Measurements from ENCODE around the gene CDH4. TPM values are rescaled to one million over a fixed set of nuclear protein-coding genes. Genes with fewer than 3 reads are reported as not detected.

The CDH4 gene
- total and polyA plus RNA-seq, 4 experiments from 2014 or later, result 0.39 to 1.1 (median 0.41) TPM; not detected in 1

DNA sequence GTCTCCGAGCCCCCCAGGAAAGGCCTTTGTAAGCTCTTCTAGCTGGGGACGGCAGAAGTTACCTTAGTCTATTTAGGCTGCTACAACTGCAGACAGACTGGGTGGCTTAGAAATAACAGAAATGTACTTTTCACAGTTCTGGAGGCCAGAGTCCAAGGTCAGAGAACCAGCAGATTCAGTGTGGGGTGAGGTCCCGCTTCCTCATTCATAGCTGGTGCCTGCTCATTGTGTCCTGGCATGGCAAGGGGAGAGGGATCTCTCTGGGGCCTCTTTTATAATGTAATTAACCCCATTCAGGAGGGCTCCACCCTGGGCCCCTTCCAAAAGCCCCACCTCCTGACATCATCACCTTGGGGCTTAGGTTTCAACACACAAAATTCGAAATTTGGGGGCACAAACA, 315.1 kb downstream of the CDH4 start:
- no peaks in the 10 kb centered on the region for H3K36me3 Mint-ChIP-seq
- no peaks in the 10 kb centered on the region for H3K27me3 Mint-ChIP-seq
- Histone ChIP-seq H3K27ac (ENCODE audit: low read depth, low read length) (no peak overlapping the region), H3K4me1 (ENCODE audit: insufficient read depth, low read length) (no peaks in the 10 kb centered on the region), H3K36me3 (ENCODE audit: insufficient read depth, low read length) (no peaks in the 10 kb centered on the region), H3K9me3 (ENCODE audit: control insufficient read depth in 1 of 2, low read length in 2 of 2) (no peaks in the 10 kb centered on the region), H3K4me3 (ENCODE audit: low read length in 2 of 2) (no peak overlapping the region), H3K27me3 (ENCODE audit: insufficient read depth, low read length) (no peaks in the 10 kb centered on the region)
- ChIA-PET POLR2A (ENCODE audit: partially characterized antibody) (no interaction called here), CTCF (ENCODE audit: partially characterized antibody) (no interaction called here)
- DNase-seq, result no peak
- H3K4me3 Mint-ChIP-seq, result no peak overlapping the region
- H3K27ac Mint-ChIP-seq, result no peak overlapping the region
- H3K9me3 Mint-ChIP-seq, result peaks cover 0 to 2% (median 0%) of the 10 kb centered on the region in 8 donors
- intact Hi-C loops (cut with micrococcal nuclease), result no loop called here
- H3K4me1 Mint-ChIP-seq, result no peaks in the 10 kb centered on the region

- H3K27ac ChIP-seq (ENCODE audit: low read depth, low read length), result no peak overlapping the region
- peaks cover 0 to 2% (median 0%) of the 10 kb centered on the region in 8 donors for H3K9me3 Mint-ChIP-seq
- H3K4me1 ChIP-seq (ENCODE audit: insufficient read depth, low read length), result no peaks in the 10 kb centered on the region
- no peaks in the 10 kb centered on the region for H3K4me1 Mint-ChIP-seq
- H3K4me3 ChIP-seq (ENCODE audit: low read length in 2 of 2), result no peak overlapping the region
- no peaks in the 10 kb centered on the region for H3K9me3 ChIP-seq (ENCODE audit: control insufficient read depth in 1 of 2, low read length in 2 of 2)
- H3K36me3 ChIP-seq (ENCODE audit: insufficient read depth, low read length), result no peaks in the 10 kb centered on the region
- DNase-seq, result no peak
- intact Hi-C loops (cut with micrococcal nuclease), result no loop called here
- no peaks in the 10 kb centered on the region for H3K36me3 Mint-ChIP-seq
- H3K27ac Mint-ChIP-seq, result no peak overlapping the region
- ChIA-PET CTCF (ENCODE audit: partially characterized antibody) (no interaction called here), POLR2A (ENCODE audit: partially characterized antibody) (no interaction called here)
- no peak overlapping the region for H3K4me3 Mint-ChIP-seq
- peaks cover 0 to 2% of the 10 kb centered on the region in 2 donors for H3K27me3 Mint-ChIP-seq
- no peaks in the 10 kb centered on the region for H3K27me3 ChIP-seq (ENCODE audit: insufficient read depth, low read length)
Observed at GRCh38 chr20:61569825-61570224, 317.8 kb downstream of the CDH4 start.

DNA sequence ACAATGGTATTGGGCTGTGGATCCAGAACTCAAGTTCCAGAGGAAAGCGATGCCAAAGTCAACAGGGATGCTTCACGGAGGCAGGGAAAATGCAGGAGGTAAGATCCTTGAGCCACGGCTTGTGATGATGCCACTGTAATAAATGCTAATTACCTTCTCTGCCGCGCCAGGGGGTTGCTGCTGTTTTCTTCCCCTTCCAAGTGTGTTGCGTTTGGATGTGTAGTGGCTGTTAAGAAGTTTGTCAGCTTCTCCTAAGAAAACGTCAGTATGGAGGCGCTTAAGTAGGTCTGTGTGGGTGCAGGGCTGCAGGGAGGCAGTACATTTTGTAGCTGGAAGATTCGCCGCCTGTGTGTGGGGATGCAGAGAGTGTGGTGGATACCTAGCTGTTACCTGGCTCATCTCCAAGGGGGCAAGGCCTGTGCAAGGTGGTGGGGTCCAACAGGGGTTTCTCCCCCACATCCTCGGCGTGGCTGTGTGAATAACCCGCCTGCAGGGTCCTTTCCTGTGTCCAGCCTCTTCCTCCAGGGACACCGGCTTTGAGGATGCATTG, 318.7 kb downstream of the CDH4 start:
- POLR2A ChIA-PET (ENCODE audit: partially characterized antibody), result no interaction called here
- H3K27ac Mint-ChIP-seq, result no peak overlapping the region
- Histone ChIP-seq H3K36me3 (ENCODE audit: insufficient read depth, low read length) (no peaks in the 10 kb centered on the region), H3K4me3 (ENCODE audit: low read length in 2 of 2) (no peak overlapping the region), H3K27me3 (ENCODE audit: insufficient read depth, low read length) (no peaks in the 10 kb centered on the region), H3K9me3 (ENCODE audit: control insufficient read depth in 1 of 2, low read length in 2 of 2) (no peaks in the 10 kb centered on the region), H3K4me1 (ENCODE audit: insufficient read depth, low read length) (no peaks in the 10 kb centered on the region), H3K27ac (ENCODE audit: low read depth, low read length) (no peak overlapping the region)
- H3K4me1 Mint-ChIP-seq, result no peaks in the 10 kb centered on the region
- no peaks in the 10 kb centered on the region for H3K36me3 Mint-ChIP-seq
- H3K27me3 Mint-ChIP-seq, result peaks cover 0 to 2% of the 10 kb centered on the region in 2 donors
- intact Hi-C loops (cut with micrococcal nuclease), result no loop called here
- peaks cover 0 to 2% (median 0%) of the 10 kb centered on the region in 8 donors for H3K9me3 Mint-ChIP-seq
- peak overlapping the region in 1 of 8 donors; percentile 8 for H3K4me3 Mint-ChIP-seq
- DNase-seq, result no peak
- CTCF ChIA-PET (ENCODE audit: partially characterized antibody), result no interaction called here

DNA sequence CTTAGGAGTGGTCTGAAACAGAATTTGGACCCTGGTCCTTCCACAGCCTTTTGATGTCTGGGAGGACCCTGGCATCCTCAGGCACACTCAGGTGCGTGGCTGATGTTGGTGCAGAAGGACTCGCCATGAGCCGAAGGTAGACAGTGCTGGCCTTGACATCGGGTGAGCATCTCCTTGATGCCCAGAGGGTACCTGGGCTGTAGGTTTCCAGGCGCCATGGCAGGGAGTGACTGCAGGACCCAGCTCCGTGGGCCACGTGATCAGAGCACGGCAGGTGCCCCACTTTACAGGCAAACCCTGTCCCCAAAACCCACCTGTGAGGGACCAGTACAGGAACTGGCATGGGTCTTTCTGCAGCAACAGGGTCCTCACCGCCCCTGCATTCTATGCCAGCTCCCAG, 319.2 kb downstream of the CDH4 start:
- Mint-ChIP-seq H3K36me3 (no peaks in the 10 kb centered on the region), H3K27me3 (peaks cover 0 to 2% of the 10 kb centered on the region in 2 donors), H3K4me3 (no peak overlapping the region), H3K27ac (no peak overlapping the region), H3K4me1 (no peaks in the 10 kb centered on the region), H3K9me3 (peaks cover 0 to 2% (median 0%) of the 10 kb centered on the region in 8 donors)
- ChIA-PET CTCF (ENCODE audit: partially characterized antibody) (no interaction called here), POLR2A (ENCODE audit: partially characterized antibody) (no interaction called here)
- Histone ChIP-seq H3K9me3 (ENCODE audit: control insufficient read depth in 1 of 2, low read length in 2 of 2) (no peaks in the 10 kb centered on the region), H3K27ac (ENCODE audit: low read depth, low read length) (no peak overlapping the region), H3K4me3 (ENCODE audit: low read length in 2 of 2) (no peak overlapping the region), H3K27me3 (ENCODE audit: insufficient read depth, low read length) (no peaks in the 10 kb centered on the region), H3K36me3 (ENCODE audit: insufficient read depth, low read length) (no peaks in the 10 kb centered on the region), H3K4me1 (ENCODE audit: insufficient read depth, low read length) (no peaks in the 10 kb centered on the region)
- intact Hi-C loops (cut with micrococcal nuclease), result no loop called here
- DNase-seq, result no peak

DNA sequence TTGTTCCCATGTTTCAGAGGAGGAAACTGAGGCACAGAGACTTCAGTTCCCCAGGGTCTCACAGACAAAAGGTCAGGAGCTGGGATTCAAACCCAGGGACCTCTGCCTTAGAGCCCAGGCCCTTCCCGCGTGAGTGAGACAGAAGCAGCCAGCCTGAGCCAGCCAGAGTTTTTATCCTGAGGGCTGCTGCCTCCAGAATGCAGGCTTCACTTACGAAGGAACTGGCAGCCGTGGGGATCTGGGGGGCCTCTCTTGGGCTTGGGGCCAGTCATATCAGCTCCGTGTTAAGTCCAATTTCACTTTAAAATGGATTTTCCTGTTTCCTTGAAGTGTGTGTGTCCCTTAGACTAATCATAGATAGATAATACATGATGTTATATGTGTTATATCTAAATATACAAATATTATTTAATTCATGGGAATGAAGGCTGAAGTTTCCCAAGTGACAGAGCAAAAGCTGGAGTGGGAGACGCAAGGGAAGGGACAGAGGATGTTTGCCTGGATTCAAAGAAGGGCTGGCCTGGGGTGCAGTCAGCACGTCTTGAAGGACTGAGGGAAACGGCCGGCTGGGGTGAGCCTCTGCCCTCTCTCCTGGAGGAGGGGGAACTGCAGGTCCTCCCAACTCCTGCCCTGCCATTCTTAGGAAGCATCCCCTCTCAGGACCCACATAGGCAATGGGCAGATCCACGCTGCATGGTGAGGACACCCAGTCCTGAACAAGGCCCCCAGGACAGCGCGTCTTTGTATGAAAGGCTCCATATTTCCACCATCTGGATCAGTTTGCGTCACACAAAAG, 320.1 kb downstream of the CDH4 start:
- ChIA-PET CTCF (ENCODE audit: partially characterized antibody) (no interaction called here), POLR2A (ENCODE audit: partially characterized antibody) (no interaction called here)
- Mint-ChIP-seq H3K36me3 (no peaks in the 10 kb centered on the region), H3K27me3 (peaks cover 0 to 2% of the 10 kb centered on the region in 2 donors), H3K9me3 (peaks cover 0 to 2% (median 0%) of the 10 kb centered on the region in 8 donors), H3K4me1 (no peaks in the 10 kb centered on the region), H3K4me3 (no peak overlapping the region), H3K27ac (no peak overlapping the region)
- no peak for DNase-seq
- no peaks in the 10 kb centered on the region for H3K4me1 ChIP-seq (ENCODE audit: insufficient read depth, low read length)
- H3K27ac ChIP-seq (ENCODE audit: low read depth, low read length), result no peak overlapping the region
- no peaks in the 10 kb centered on the region for H3K36me3 ChIP-seq (ENCODE audit: insufficient read depth, low read length)
- H3K9me3 ChIP-seq (ENCODE audit: control insufficient read depth in 1 of 2, low read length in 2 of 2), result no peaks in the 10 kb centered on the region
- no peaks in the 10 kb centered on the region for H3K27me3 ChIP-seq (ENCODE audit: insufficient read depth, low read length)
- H3K4me3 ChIP-seq (ENCODE audit: low read length in 2 of 2), result no peak overlapping the region
- intact Hi-C loops (cut with micrococcal nuclease), result no loop called here

GRCh38 chr20:61572789-61573188, 320.7 kb downstream of the CDH4 start:
- intact Hi-C loops (cut with micrococcal nuclease), result no loop called here
- Histone ChIP-seq H3K27ac (ENCODE audit: low read depth, low read length) (no peak overlapping the region), H3K4me3 (ENCODE audit: low read length in 2 of 2) (no peak overlapping the region), H3K27me3 (ENCODE audit: insufficient read depth, low read length) (no peaks in the 10 kb centered on the region), H3K4me1 (ENCODE audit: insufficient read depth, low read length) (no peaks in the 10 kb centered on the region), H3K36me3 (ENCODE audit: insufficient read depth, low read length) (no peaks in the 10 kb centered on the region), H3K9me3 (ENCODE audit: control insufficient read depth in 1 of 2, low read length in 2 of 2) (no peaks in the 10 kb centered on the region)
- ChIA-PET POLR2A (ENCODE audit: partially characterized antibody) (no interaction called here), CTCF (ENCODE audit: partially characterized antibody) (no interaction called here)
- Mint-ChIP-seq H3K27me3 (peaks cover 0 to 2% of the 10 kb centered on the region in 2 donors), H3K36me3 (no peaks in the 10 kb centered on the region), H3K4me3 (no peak overlapping the region), H3K9me3 (peaks cover 0 to 3% (median 0%) of the 10 kb centered on the region in 8 donors), H3K4me1 (no peaks in the 10 kb centered on the region), H3K27ac (no peak overlapping the region)
- DNase-seq, result no peak

DNA sequence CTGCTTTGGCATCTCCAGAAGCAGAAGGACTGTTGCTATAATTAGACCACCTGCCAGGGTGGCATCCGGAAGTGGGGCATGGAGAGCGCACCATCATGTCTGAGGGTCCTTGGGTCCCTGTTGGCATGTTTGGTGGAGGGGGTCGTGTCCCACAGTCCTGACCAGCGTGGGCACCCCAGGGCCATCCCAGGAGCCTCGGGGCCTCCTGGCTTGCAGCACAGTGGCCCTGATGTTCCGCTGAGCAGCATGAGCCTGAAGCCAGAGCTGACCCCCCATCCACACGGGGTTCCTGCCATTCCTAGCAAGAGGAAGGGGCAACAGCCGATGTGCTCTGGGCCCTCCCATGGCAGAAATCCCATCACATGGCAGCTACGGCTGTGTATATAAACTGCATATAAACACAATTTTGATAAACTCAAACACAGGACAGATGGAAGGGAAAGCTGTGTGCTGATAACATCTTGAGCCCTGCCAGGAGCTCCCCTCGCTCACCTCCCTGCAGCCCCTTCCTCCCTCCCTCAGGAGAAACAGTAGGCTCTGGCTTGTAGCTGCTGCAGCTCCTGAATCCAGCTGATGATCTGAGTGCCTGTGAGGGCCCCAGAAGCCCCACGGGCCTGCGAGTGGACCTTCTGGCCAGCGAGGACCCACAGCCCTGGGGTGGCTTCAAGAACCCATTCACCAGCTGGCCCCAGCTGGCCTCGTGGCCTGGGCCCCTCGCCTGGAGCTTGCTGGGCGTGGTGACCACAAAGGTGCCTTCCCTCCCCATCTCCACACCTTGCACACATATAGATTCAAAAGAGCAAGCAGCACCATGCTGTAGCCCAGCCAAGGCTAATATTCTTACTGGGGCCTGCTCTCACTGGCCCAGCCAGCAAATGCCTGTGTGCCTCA, 321.6 kb downstream of the CDH4 start:
- no peak for DNase-seq
- no peak overlapping the region for H3K4me3 Mint-ChIP-seq
- ChIA-PET POLR2A (ENCODE audit: partially characterized antibody) (no interaction called here), CTCF (ENCODE audit: partially characterized antibody) (no interaction called here)
- Histone ChIP-seq H3K9me3 (ENCODE audit: control insufficient read depth in 1 of 2, low read length in 2 of 2) (no peaks in the 10 kb centered on the region), H3K4me3 (ENCODE audit: low read length in 2 of 2) (no peak overlapping the region), H3K27ac (ENCODE audit: low read depth, low read length) (no peak overlapping the region), H3K27me3 (ENCODE audit: insufficient read depth, low read length) (no peaks in the 10 kb centered on the region), H3K36me3 (ENCODE audit: insufficient read depth, low read length) (no peaks in the 10 kb centered on the region), H3K4me1 (ENCODE audit: insufficient read depth, low read length) (no peaks in the 10 kb centered on the region)
- no peak overlapping the region for H3K27ac Mint-ChIP-seq
- peaks cover 2% of the 10 kb centered on the region in 2 donors for H3K27me3 Mint-ChIP-seq
- H3K4me1 Mint-ChIP-seq, result no peaks in the 10 kb centered on the region
- H3K9me3 Mint-ChIP-seq, result peaks cover 0 to 4% (median 0%) of the 10 kb centered on the region in 8 donors
- intact Hi-C loops (cut with micrococcal nuclease), result no loop called here
- H3K36me3 Mint-ChIP-seq, result no peaks in the 10 kb centered on the region
